GM12873 (cell line): Measurements from ENCODE around the gene CBR3.

Experiments used
- TF ChIP-seq, protein P1 (sequence below): IDR thresholded peaks from 2 replicates; pipeline ENCODE4 v1.5.1; 2012; ENCODE audit warnings: low read depth, mild to moderate bottlenecking, moderate library complexity, low read length, control low read depth; ENCODE audit not compliant: insufficient read depth; ENCODE audit errors: missing control alignments

CBR3 gene

GRCh38 chr21:36135391-36136102 is 668 bp downstream of the CBR3 start:
- TF ChIP-seq, protein P1, sequence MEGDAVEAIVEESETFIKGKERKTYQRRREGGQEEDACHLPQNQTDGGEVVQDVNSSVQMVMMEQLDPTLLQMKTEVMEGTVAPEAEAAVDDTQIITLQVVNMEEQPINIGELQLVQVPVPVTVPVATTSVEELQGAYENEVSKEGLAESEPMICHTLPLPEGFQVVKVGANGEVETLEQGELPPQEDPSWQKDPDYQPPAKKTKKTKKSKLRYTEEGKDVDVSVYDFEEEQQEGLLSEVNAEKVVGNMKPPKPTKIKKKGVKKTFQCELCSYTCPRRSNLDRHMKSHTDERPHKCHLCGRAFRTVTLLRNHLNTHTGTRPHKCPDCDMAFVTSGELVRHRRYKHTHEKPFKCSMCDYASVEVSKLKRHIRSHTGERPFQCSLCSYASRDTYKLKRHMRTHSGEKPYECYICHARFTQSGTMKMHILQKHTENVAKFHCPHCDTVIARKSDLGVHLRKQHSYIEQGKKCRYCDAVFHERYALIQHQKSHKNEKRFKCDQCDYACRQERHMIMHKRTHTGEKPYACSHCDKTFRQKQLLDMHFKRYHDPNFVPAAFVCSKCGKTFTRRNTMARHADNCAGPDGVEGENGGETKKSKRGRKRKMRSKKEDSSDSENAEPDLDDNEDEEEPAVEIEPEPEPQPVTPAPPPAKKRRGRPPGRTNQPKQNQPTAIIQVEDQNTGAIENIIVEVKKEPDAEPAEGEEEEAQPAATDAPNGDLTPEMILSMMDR = no peak

DNA sequence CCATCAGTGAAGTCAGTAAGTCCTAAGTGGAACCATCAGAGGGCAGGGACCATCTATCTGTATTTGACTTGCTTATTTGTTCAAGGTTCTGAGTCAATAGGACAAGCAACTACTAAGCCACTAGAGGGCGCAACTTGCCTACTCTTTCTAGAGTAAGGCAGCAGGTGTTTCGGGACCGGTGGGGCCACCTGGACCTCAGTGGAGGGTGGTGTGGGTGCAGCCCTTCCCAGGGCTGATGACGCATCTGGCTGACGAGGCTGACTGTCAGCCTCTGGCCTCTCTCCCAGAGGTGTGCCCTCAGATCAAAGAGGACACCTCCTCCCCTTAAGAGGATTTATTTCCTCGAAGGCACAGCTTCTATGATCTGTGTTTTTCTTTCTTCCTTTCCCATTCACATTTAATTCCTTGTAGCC is 6.6 kb downstream of the CBR3 start:
- TF ChIP-seq, protein P1 = peak; percentile 87

DNA sequence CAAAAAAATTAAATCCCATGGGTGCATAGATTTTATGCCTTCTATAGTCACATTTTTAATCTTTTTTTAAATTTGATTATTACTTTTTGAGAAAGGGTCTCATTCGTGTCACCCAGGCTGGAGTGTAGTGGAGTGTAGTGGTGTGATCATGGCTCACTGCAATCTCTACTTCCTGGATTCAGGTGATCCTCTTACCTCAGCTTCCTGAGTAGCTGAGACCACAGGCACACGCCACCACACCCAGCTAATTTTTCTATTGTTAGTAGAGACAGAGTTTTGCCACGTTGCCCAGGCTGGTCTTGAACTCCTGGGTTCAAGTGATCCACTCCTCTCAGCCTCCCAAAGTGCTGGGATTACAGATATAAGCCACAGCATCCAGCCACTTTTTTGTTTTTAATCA is 10.4 kb downstream of the CBR3 start:
- TF ChIP-seq, protein P1 = no peak

DNA sequence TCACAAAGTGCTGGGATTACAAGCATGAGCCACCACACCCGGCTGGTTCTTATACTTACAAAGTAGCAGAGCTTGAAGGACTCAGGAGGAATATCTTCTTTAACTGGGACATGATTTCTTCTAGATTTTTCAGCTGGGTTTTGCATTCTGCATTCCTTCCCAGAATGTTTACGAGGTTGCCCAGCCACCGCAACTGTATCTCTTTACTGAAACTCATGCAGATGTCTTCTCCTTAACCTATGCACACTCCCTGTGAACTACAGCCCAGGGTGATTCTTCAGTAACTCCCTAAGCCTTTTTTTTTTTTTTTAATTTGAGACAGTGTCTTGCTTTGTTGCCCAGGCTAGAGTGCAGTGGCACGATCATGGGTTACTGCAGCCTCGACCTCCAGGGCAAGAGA is 13.0 kb downstream of the CBR3 start:
- TF ChIP-seq, protein P1 = no peak

GRCh38 chr21:36148886-36149285 is 14.0 kb downstream of the CBR3 start:
- TF ChIP-seq, protein P1 = no peak

DNA sequence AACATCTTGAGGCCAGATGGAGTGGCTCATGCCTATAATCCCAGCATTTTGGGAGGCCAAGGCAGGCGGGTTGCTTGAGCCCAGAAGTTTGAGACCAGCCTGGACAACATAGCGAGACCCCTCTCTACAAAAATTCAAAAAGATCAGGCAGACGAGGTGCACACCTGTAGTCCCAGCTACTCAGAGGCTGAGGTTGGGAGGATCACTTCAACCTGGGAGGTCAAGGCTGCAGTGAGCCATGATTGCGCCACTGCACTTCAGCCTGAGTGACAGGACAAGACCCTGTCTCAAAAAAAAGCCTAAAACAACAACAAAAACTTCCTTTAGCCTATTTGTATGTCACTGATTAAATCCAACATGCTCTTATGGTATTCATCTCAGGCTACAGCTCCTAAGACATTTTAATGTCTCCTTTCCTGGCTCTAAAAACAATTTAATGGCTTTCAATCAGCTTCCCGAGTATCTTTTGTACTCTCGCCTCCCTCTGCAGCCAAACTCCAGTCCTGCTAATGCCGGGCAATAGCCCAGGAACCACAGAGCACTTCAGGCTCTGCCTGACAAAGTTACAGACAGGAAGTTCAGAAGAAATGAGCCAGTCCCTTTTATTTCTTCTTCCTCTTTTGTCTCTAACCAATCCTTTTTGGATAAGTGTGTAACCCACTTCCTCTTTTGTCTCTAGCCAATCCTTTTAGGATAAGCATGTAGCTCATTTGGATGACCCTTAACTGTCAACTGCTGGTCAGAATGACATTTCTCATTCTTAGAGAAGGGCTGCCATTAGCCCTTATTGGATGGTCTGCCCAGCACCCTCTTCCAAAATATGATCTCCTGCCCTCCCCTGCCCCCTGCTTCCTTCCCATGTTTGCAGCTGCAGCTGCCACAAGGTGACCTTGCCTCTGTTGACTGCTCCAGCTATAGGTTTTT is 15.2 kb downstream of the CBR3 start:
- TF ChIP-seq, protein P1 = no peak
